Mesenchymal stem cell (in vitro differentiated cells and primary cell): ENCODE data around the gene CMYA5.

Experiments
- DNase-seq: peaks from one replicate; pipeline ENCODE4 v3.0.0-alpha.2; 2013
- H2AFZ ChIP-seq: one replicate; pipeline ENCODE4 v1.6.1; 2013; ENCODE audit warnings: low read depth, mild to moderate bottlenecking, control low read depth, inconsistent platforms, low read length, moderate library complexity
- H2AK5ac ChIP-seq: 2 replicates; pipeline ENCODE4 v1.6.1; 2013; ENCODE audit warnings: low read length, moderate library complexity, mild to moderate bottlenecking, inconsistent platforms; ENCODE audit not compliant: severe bottlenecking
- H2BK120ac ChIP-seq: one replicate; pipeline ENCODE4 v1.6.1; 2013; ENCODE audit warnings: low read depth, mild to moderate bottlenecking, inconsistent platforms, low read length, moderate library complexity
- H2BK12ac ChIP-seq, 2 experiments: one replicate each; pipeline ENCODE4 v1.6.1; 2013; ENCODE audit warnings: inconsistent platforms in 2 of 2, low read length in 2 of 2, mild to moderate bottlenecking in 2 of 2, moderate library complexity in 2 of 2, control low read depth in 1 of 2
- H2BK15ac ChIP-seq: one replicate; pipeline ENCODE4 v1.6.1; 2013; ENCODE audit warnings: mild to moderate bottlenecking, low read depth, inconsistent platforms; ENCODE audit not compliant: poor library complexity, severe bottlenecking
- H2BK5ac ChIP-seq: 2 replicates; pipeline ENCODE4 v1.6.1; 2013; ENCODE audit warnings: low read depth, mild to moderate bottlenecking, low read length, control low read depth, inconsistent platforms; ENCODE audit not compliant: poor library complexity, severe bottlenecking
- H3K14ac ChIP-seq, 2 experiments: one replicate each; pipeline ENCODE4 v1.6.1; 2013; ENCODE audit warnings: inconsistent platforms in 2 of 2, low read length in 2 of 2, control low read depth in 1 of 2, mild to moderate bottlenecking in 1 of 2, moderate library complexity in 1 of 2
- H3K18ac ChIP-seq, 2 experiments: one replicate each; pipeline ENCODE4 v1.6.1; 2013; ENCODE audit warnings: inconsistent platforms in 2 of 2, low read length in 2 of 2, control low read depth in 1 of 2, low read depth in 1 of 2, mild to moderate bottlenecking in 1 of 2
- H3K23ac ChIP-seq, 2 experiments: one replicate each; pipeline ENCODE4 v1.6.1; 2013; ENCODE audit warnings: inconsistent platforms in 2 of 2, low read length in 2 of 2, mild to moderate bottlenecking in 2 of 2, moderate library complexity in 2 of 2, control low read depth in 1 of 2
- H3K27ac ChIP-seq: 2 replicates; pipeline ENCODE4 v1.5.1; 2013; ENCODE audit warnings: mild to moderate bottlenecking, moderate library complexity, low read length, control low read depth, inconsistent platforms; ENCODE audit not compliant: poor library complexity, severe bottlenecking
- H3K27me3 ChIP-seq, 2 experiments: 2 replicates each; pipeline versions ENCODE4 v1.6.1 to v1.7.0; 2013; ENCODE audit warnings: low read length in 2 of 2, mild to moderate bottlenecking in 2 of 2, moderate library complexity in 2 of 2, control low read depth in 1 of 2, inconsistent platforms in 1 of 2; ENCODE audit not compliant: control insufficient read depth in 1 of 2, insufficient read depth in 1 of 2
- H3K36me3 ChIP-seq, 2 experiments: 2 replicates each; pipeline versions ENCODE4 v1.6.1 to v1.7.0; 2013; ENCODE audit warnings: low read length in 2 of 2, control low read depth in 1 of 2, inconsistent platforms in 1 of 2, low read depth in 1 of 2, mild to moderate bottlenecking in 1 of 2; ENCODE audit not compliant: insufficient read depth in 2 of 2, control insufficient read depth in 1 of 2
- H3K4ac ChIP-seq, 2 experiments: one replicate each; pipeline ENCODE4 v1.6.1; 2013; ENCODE audit warnings: inconsistent platforms in 2 of 2, low read length in 2 of 2, mild to moderate bottlenecking in 2 of 2, moderate library complexity in 2 of 2, control low read depth in 1 of 2, low read depth in 1 of 2
- H3K4me1 ChIP-seq: 2 replicates; pipeline ENCODE4 v1.6.1; 2013; ENCODE audit warnings: low read depth, low read length, control low read depth; ENCODE audit not compliant: control insufficient read depth, insufficient read depth
- H3K4me2 ChIP-seq: 2 replicates; pipeline ENCODE4 v1.6.1; 2013; ENCODE audit warnings: low read length, mild to moderate bottlenecking, inconsistent platforms; ENCODE audit not compliant: poor library complexity, severe bottlenecking
- H3K4me3 ChIP-seq, 2 experiments: 2 replicates each; pipeline versions ENCODE4 v1.5.1 to v1.7.0; 2013; ENCODE audit warnings: low read length in 2 of 2, mild to moderate bottlenecking in 2 of 2, control low read depth in 1 of 2, low read depth in 1 of 2; ENCODE audit not compliant: insufficient read depth in 1 of 2
- H3K79me1 ChIP-seq: replicated peaks from 2 replicates; pipeline ENCODE4 v1.6.1; 2013; ENCODE audit warnings: mild to moderate bottlenecking, control low read depth, low read length, inconsistent platforms; ENCODE audit not compliant: poor library complexity, severe bottlenecking
- H3K9ac ChIP-seq: 2 replicates; pipeline ENCODE4 v1.7.0; 2013; ENCODE audit warnings: mild to moderate bottlenecking, low read length, moderate library complexity
- H3K9me3 ChIP-seq: 2 replicates; pipeline ENCODE4 v1.7.0; 2013; ENCODE audit warnings: mild to moderate bottlenecking, low read length; ENCODE audit not compliant: control insufficient read depth
- H4K8ac ChIP-seq: one replicate; pipeline ENCODE4 v1.6.1; 2013; ENCODE audit warnings: inconsistent platforms, mild to moderate bottlenecking, low read length, moderate library complexity
- H4K91ac ChIP-seq: one replicate; pipeline ENCODE4 v1.6.1; 2013; ENCODE audit warnings: mild to moderate bottlenecking, low read length, inconsistent platforms
- WGBS: methylation state at CpG from one replicate; pipeline ENCODE4 v1.1.7; 2013; ENCODE audit warnings: mixed read lengths; 5-methylcytosine and 5-hydroxymethylcytosine counted together

Gene CMYA5

DNA sequence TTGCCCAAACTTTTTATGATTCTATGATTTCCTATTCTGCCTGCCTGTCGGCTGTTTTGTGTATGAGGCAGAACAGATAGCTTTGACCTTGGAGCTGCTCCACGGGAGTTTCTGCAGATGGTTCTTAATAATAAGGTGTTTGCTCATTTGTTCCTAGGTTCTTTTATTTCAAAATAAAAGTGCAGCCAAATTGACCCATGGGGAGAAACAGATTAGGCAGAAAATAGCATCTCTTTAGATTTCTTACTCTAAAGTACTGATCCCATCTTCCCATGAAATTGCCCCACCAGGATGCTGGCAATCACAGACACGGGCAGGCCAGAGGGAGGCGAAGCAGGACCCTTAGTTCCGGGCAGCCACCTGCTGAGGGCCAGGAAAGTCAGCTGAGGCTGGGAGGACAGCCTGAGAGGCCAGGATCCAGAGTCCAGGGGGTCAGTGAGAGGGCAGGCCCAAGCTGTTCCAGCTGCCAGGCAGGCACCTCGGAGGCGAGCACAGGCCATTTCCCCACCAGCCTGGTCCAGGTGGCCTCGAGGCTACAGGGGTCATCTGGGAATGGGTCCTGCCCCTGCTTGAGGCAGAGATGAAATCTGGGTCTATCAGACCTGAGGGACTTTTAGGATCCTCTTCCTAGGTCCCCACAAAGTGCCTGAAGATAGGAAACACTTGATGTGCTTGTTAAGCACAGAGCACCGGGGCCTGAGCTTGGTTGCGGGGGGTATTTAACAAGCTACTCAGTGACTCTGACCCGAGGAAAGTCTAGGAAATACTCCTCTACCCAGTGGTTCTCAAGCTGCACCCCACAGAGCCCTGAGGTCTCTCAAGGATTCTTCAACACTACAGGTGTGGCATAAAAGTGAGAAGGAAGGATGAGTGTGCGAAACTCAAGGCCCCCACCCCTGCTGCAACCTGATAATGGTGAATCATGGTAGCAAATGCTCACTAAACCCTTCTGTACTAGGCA, 145.4 kb downstream of the CMYA5 start:
- Histone ChIP-seq H3K27ac (no peak overlapping the region), H3K36me3 (no peaks in the 10 kb centered on the region), H2BK15ac (no peak overlapping the region), H3K14ac (no peak overlapping the region), H3K79me1 (no peaks in the 10 kb centered on the region), H4K91ac (no peak overlapping the region), H3K23ac (no peak overlapping the region), H2AFZ (no peak overlapping the region), H3K9me3 (no peaks in the 10 kb centered on the region), H3K18ac (no peak overlapping the region), H2BK120ac (no peak overlapping the region), H2AK5ac (no peak overlapping the region), H2BK5ac (no peak overlapping the region), H3K27me3 (peaks cover 0 to 23% of the 10 kb centered on the region in 2 experiments), H4K8ac (no peak overlapping the region), H3K4me2 (no peak overlapping the region), H3K4me1 (peaks cover 3% of the 10 kb centered on the region), H2BK12ac (no peak overlapping the region), H3K9ac (no peak overlapping the region), H3K4ac (no peak overlapping the region), H3K4me3 (no peak overlapping the region)
- 82% methylated on average over 11 of the region's 12 CpGs for WGBS
- DNase-seq, result no peak

DNA sequence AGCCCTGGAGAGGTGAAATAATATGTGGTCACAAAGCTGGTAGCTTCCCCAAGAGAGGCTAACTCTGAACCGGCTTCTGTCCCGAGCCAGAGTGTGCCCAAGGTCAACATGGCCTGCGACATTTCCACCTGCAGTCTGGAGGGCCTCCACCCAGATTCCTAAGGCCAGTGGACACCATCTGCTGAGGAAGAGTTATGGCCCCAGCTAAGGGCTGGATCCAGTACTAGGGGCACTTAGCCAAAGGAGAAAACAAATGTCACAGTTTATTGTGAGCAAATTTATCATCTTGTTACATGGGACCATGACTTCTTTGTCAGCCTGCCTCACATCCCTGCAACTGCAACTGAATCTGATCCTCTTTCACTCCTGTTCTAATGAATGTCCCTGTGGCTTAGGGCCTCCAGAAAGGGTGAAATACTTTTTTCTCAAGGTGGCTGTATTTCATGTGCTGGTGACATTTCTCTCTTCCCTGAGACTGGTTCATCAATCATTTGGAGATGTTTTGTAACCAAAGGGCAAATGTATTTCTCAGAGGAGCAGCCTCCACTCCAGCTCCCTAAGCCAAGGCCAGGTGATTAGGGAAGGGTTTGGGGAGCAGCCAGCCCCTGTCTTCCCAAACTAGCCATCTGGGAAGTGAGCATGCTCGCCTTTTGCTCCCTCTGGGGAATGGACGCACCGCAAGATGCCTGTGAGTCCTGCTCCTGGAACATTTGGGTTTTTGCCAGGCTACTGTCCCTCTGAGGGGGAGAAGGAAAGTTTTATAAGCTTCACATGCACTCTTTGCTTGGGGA, 148.3 kb downstream of the CMYA5 start:
- no peak for DNase-seq
- no peak overlapping the region for H3K9ac ChIP-seq
- H3K4ac ChIP-seq, result no peak overlapping the region
- peaks cover 3% of the 10 kb centered on the region for H3K4me1 ChIP-seq
- H3K4me2 ChIP-seq, result no peak overlapping the region
- no peak overlapping the region for H2BK12ac ChIP-seq
- no peaks in the 10 kb centered on the region for H3K36me3 ChIP-seq
- H4K8ac ChIP-seq, result no peak overlapping the region
- H3K9me3 ChIP-seq, result no peaks in the 10 kb centered on the region
- H3K23ac ChIP-seq, result no peak overlapping the region
- no peak overlapping the region for H2BK120ac ChIP-seq
- no peak overlapping the region for H2BK15ac ChIP-seq
- H2AK5ac ChIP-seq, result no peak overlapping the region
- H2BK5ac ChIP-seq, result no peak overlapping the region
- H2AFZ ChIP-seq, result no peak overlapping the region
- no peak overlapping the region for H3K18ac ChIP-seq
- WGBS, result 72% methylated on average over 6 of the region's 6 CpGs
- H3K4me3 ChIP-seq, result no peak overlapping the region
- peaks cover 0 to 33% of the 10 kb centered on the region in 2 experiments for H3K27me3 ChIP-seq
- no peak overlapping the region for H4K91ac ChIP-seq
- H3K14ac ChIP-seq, result no peak overlapping the region
- H3K27ac ChIP-seq, result no peak overlapping the region
- no peaks in the 10 kb centered on the region for H3K79me1 ChIP-seq

GRCh38 chr5:79840084-79840990, 150.7 kb downstream of the CMYA5 start:
- H3K27me3 ChIP-seq, result peaks cover 0 to 29% of the 10 kb centered on the region in 2 experiments
- no peak overlapping the region for H3K14ac ChIP-seq
- no peaks in the 10 kb centered on the region for H3K79me1 ChIP-seq
- no peak overlapping the region for H4K91ac ChIP-seq
- H2AK5ac ChIP-seq, result no peak overlapping the region
- H3K4me1 ChIP-seq, result no peaks in the 10 kb centered on the region
- no peak overlapping the region for H3K4ac ChIP-seq
- no peak overlapping the region for H2BK120ac ChIP-seq
- H2BK5ac ChIP-seq, result no peak overlapping the region
- H2BK12ac ChIP-seq, result no peak overlapping the region
- no peak for DNase-seq
- WGBS, result 56% methylated on average over 6 of the region's 7 CpGs
- no peak overlapping the region for H3K27ac ChIP-seq
- no peak overlapping the region for H4K8ac ChIP-seq
- no peak overlapping the region for H3K18ac ChIP-seq
- no peaks in the 10 kb centered on the region for H3K36me3 ChIP-seq
- no peak overlapping the region for H2AFZ ChIP-seq
- peak overlapping the region; percentile 6 for H3K9ac ChIP-seq
- H3K4me3 ChIP-seq, result no peak overlapping the region
- H3K9me3 ChIP-seq, result no peaks in the 10 kb centered on the region
- no peak overlapping the region for H3K23ac ChIP-seq
- no peak overlapping the region for H2BK15ac ChIP-seq
- no peak overlapping the region for H3K4me2 ChIP-seq
